Neuron (in vitro differentiated cells): Measurements from ENCODE around the gene KLF18.
"Not testable (repeated sequence)": the region's sequence is repeated elsewhere in the genome, so short reads cannot be mapped to it uniquely, and the experiment has no call there.

Source experiments
- H2AFZ ChIP-seq: one replicate; pipeline ENCODE4 v1.6.1; 2013; ENCODE audit warnings: low read depth, mild to moderate bottlenecking, inconsistent platforms, low read length, moderate library complexity
- H3K27me3 ChIP-seq: one replicate; pipeline ENCODE4 v1.6.1; 2013; ENCODE audit warnings: low read length; ENCODE audit not compliant: insufficient read depth
- H3K36me3 ChIP-seq: one replicate; pipeline ENCODE4 v1.6.1; 2013; ENCODE audit warnings: low read length; ENCODE audit not compliant: insufficient read depth
- H3K4me1 ChIP-seq: one replicate; pipeline ENCODE4 v1.6.1; 2013; ENCODE audit warnings: low read length; ENCODE audit not compliant: insufficient read depth
- H3K4me3 ChIP-seq: 2 replicates; pipeline ENCODE4 v1.5.1; 2013; ENCODE audit warnings: mild to moderate bottlenecking, low read length, moderate library complexity
- H3K9me3 ChIP-seq: one replicate; pipeline ENCODE4 v1.6.1; 2013; ENCODE audit warnings: low read length

Gene KLF18

GRCh38 chr1:44144962-44145756 lies 3.7 kb upstream of the KLF18 start:
- no peak overlapping the region for H2AFZ ChIP-seq
- no peaks in the 10 kb centered on the region for H3K36me3 ChIP-seq
- no peak overlapping the region for H3K4me3 ChIP-seq
- H3K9me3 ChIP-seq, result peaks cover 2% of the 10 kb centered on the region
- H3K4me1 ChIP-seq, result no peaks in the 10 kb centered on the region
- H3K27me3 ChIP-seq, result no peaks in the 10 kb centered on the region

GRCh38 chr1:44139565-44139964 lies 1.9 kb downstream of the KLF18 start:
- not testable (repeated sequence) for H3K4me1 ChIP-seq, H2AFZ ChIP-seq, H3K36me3 ChIP-seq, H3K27me3 ChIP-seq, H3K9me3 ChIP-seq, H3K4me3 ChIP-seq

GRCh38 chr1:44138239-44138638 lies 3.2 kb downstream of the KLF18 start:
- H3K4me3 ChIP-seq, result no peak overlapping the region
- H3K27me3 ChIP-seq, result no peaks in the 10 kb centered on the region
- no peak overlapping the region for H2AFZ ChIP-seq

GRCh38 chr1:44135886-44136285 lies 5.5 kb downstream of the KLF18 start:
- Histone ChIP-seq H3K36me3 (no peaks in the 10 kb centered on the region), H3K9me3 (no peaks in the 10 kb centered on the region), H2AFZ (no peak overlapping the region), H3K4me3 (no peak overlapping the region), H3K27me3 (peaks cover 5% of the 10 kb centered on the region), H3K4me1 (no peaks in the 10 kb centered on the region)

More at GRCh38 chr1:44138239-44138638, 3.2 kb downstream of the KLF18 start:
- Histone ChIP-seq H3K9me3 (no peaks in the 10 kb centered on the region), H3K4me1 (no peaks in the 10 kb centered on the region), H3K36me3 (no peaks in the 10 kb centered on the region)

- Histone ChIP-seq H3K36me3 (no peaks in the 10 kb centered on the region), H3K4me3 (no peak overlapping the region), H3K9me3 (no peaks in the 10 kb centered on the region), H2AFZ (no peak overlapping the region), H3K4me1 (no peaks in the 10 kb centered on the region), H3K27me3 (peaks cover 9% of the 10 kb centered on the region)
Measured at GRCh38 chr1:44134071-44134920, 7.1 kb downstream of the KLF18 start.

GRCh38 chr1:44131411-44131810 lies 10.0 kb downstream of the KLF18 start:
- Histone ChIP-seq H3K36me3 (no peaks in the 10 kb centered on the region), H3K4me1 (no peaks in the 10 kb centered on the region), H3K4me3 (no peak overlapping the region), H3K27me3 (peaks cover 9% of the 10 kb centered on the region), H3K9me3 (no peaks in the 10 kb centered on the region), H2AFZ (no peak overlapping the region)

GRCh38 chr1:44129616-44130500 lies 11.6 kb downstream of the KLF18 start:
- Histone ChIP-seq H3K4me3 (no peak overlapping the region), H3K4me1 (no peaks in the 10 kb centered on the region), H3K36me3 (no peaks in the 10 kb centered on the region), H3K27me3 (peaks cover 9% of the 10 kb centered on the region), H3K9me3 (no peaks in the 10 kb centered on the region), H2AFZ (no peak overlapping the region)

- H2AFZ ChIP-seq, result no peak overlapping the region
- no peaks in the 10 kb centered on the region for H3K4me1 ChIP-seq
- no peak overlapping the region for H3K4me3 ChIP-seq
- no peaks in the 10 kb centered on the region for H3K36me3 ChIP-seq
- H3K9me3 ChIP-seq, result no peaks in the 10 kb centered on the region
- peaks cover 3% of the 10 kb centered on the region for H3K27me3 ChIP-seq
Measured at GRCh38 chr1:44120398-44120949, 21.0 kb downstream of the KLF18 start.

GRCh38 chr1:44119525-44119924 lies 21.9 kb downstream of the KLF18 start:
- H3K27me3 ChIP-seq, result peaks cover 3% of the 10 kb centered on the region
- H3K36me3 ChIP-seq, result no peaks in the 10 kb centered on the region
- H3K9me3 ChIP-seq, result no peaks in the 10 kb centered on the region
- no peak overlapping the region for H3K4me3 ChIP-seq
- no peak overlapping the region for H2AFZ ChIP-seq
- no peaks in the 10 kb centered on the region for H3K4me1 ChIP-seq

GRCh38 chr1:44118682-44119081 lies 22.7 kb downstream of the KLF18 start, which contains the start of gene KLF17:
TSS of gene KLF17 (plus strand) at chr1:44118821. CDS start at chr1:44118908, 87 bp downstream.
- H3K4me3 ChIP-seq, result no peak within 1 kb of the TSS
- no peaks in the 10 kb centered on the region for H3K36me3 ChIP-seq
- H3K9me3 ChIP-seq, result no peaks in the 10 kb centered on the region
- H2AFZ ChIP-seq, result no peak within 1 kb of the TSS
- H3K27me3 ChIP-seq, result peaks cover 3% of the 10 kb centered on the region
- no peaks in the 10 kb centered on the region for H3K4me1 ChIP-seq

GRCh38 chr1:44117272-44117671 lies 24.2 kb downstream of the KLF18 start:
- H3K4me1 ChIP-seq, H3K9me3 ChIP-seq, H3K27me3 ChIP-seq, H2AFZ ChIP-seq, H3K4me3 ChIP-seq, H3K36me3 ChIP-seq: not testable (repeated sequence)

GRCh38 chr1:44114098-44114497 lies 27.3 kb downstream of the KLF18 start:
- H3K4me3 ChIP-seq, result no peak overlapping the region
- no peaks in the 10 kb centered on the region for H3K9me3 ChIP-seq
- H2AFZ ChIP-seq, result no peak overlapping the region
- peaks cover 8% of the 10 kb centered on the region for H3K27me3 ChIP-seq
- no peaks in the 10 kb centered on the region for H3K4me1 ChIP-seq
- no peaks in the 10 kb centered on the region for H3K36me3 ChIP-seq
